ENCODE measurements around the gene TCF20. TPM values are rescaled to one million over a fixed set of nuclear protein-coding genes. Genes with fewer than 3 reads are reported as not detected.

Gene TCF20
- total RNA-seq, 2 experiments from 2014 or later, result 59.2 to 60.0 TPM

DNA sequence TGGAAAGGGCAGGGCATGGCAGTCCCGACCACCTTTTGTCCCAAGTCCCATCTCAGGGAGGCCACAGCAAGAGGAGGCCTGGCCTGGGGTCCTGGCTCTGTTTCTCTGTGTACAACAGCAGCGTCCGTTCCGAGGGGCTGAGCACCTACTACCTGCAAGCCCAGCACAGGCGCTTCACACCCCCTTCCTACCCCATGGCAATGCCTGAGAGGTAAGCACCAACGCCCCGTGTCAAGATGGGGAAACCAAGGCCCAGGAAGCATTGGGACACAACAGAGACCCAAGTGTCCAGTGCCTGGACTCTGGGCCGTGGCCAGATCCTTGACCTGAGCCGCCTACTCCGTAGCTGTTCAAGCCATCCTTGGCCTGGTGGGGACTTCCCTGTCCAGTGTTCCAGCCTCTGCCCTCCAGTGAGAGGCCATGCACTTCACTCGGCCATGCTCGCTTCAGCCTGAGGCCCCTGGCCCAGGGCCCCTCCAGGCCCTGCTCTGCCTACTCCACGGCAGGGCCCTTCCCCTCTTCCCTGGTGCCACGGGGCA, 14.3 kb upstream of the TCF20 start:
- Mint-ChIP-seq H3K4me3 (no peak overlapping the region), H3K9me3 (no peaks in the 10 kb centered on the region), H3K27ac (no peak overlapping the region), H3K36me3 (ENCODE audit: low read depth) (no peaks in the 10 kb centered on the region), H3K27me3 (ENCODE audit: low read depth) (peaks cover 3% of the 10 kb centered on the region), H3K4me1 (ENCODE audit: low read depth) (peaks cover 27% of the 10 kb centered on the region)
- DNase-seq, result no peak
- CTCF ChIA-PET, result no interaction called here
- intact Hi-C loops (cut with micrococcal nuclease), result no loop called here

DNA sequence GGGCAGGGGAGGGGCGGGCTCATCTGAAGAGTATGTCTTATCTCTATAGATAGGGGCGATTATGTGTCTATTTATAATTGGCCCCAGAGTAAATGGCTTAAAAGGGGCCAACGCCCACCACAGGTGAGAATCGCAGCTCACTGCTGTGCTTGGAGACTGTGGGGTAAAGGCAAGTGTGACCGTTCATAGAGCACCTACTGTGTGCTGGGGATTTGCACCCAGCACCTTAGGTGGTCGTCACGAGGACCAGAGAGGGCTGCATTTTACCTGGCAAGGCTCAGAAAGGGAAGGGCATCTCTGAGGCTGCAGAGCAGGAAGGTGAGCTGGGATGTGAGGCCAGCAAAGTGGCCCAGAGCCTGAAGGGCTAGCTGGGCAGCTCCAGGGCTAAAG, 13.7 kb upstream of the TCF20 start:
- intact Hi-C loops (cut with micrococcal nuclease), result no loop called here
- Mint-ChIP-seq H3K27ac (no peak overlapping the region), H3K9me3 (no peaks in the 10 kb centered on the region), H3K27me3 (ENCODE audit: low read depth) (peaks cover 3% of the 10 kb centered on the region), H3K4me3 (peak overlapping the region; percentile 58), H3K4me1 (ENCODE audit: low read depth) (peaks cover 27% of the 10 kb centered on the region), H3K36me3 (ENCODE audit: low read depth) (no peaks in the 10 kb centered on the region)
- CTCF ChIA-PET, result no interaction called here
- DNase-seq, result no peak

DNA sequence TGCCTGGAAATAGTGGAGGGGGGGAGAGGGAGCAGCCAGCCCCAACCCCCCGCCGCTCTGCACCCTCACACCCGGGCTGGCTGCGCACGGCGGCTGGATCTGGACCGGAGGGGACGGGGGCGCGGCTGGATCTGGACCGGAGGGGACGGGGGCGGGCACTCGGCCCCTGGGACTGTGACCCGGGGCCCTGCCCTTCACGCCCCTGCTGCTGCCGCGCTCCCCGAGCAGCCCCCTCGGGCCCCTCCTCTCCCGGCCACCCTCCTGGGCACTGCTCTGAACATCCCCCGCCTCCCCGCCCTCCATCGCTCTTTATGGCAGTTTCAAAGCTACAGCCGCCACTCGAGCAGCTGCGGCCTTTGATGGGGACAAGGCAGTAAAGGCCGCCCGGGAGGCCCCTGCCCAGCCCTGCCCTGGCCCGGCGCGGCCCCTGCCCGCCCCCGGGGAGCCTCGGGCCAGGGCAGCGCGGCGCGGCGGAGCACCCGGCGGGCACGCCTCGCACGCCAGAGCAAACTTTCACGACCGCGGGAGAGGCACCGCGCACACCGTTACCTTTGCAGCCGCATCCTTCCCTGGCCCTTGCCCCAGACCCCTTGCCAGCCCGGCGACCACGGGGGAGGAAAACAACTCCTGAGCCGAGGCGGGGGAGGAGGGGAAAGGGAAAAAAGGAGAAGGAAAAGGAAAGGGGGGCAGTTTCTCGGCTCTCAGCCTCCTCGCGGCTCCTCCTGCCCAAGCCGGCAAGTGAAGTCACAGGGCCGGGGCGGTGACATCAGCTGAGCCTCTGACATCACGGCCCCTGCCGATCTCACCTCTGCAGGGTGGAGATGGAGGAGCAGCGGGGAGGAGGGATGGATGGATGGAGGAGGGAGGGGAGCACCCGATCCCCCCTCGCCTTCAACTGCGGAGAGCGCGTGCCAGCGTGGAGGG, 13.1 kb upstream of the TCF20 start:
- intact Hi-C loops (cut with micrococcal nuclease), result no loop called here
- Mint-ChIP-seq H3K9me3 (no peaks in the 10 kb centered on the region), H3K27ac (no peak overlapping the region), H3K4me1 (ENCODE audit: low read depth) (peaks cover 27% of the 10 kb centered on the region), H3K27me3 (ENCODE audit: low read depth) (peaks cover 3% of the 10 kb centered on the region), H3K4me3 (peak overlapping the region; percentile 58), H3K36me3 (ENCODE audit: low read depth) (no peaks in the 10 kb centered on the region)
- DNase-seq, result peak; percentile 68
- CTCF ChIA-PET, result no interaction called here

DNA sequence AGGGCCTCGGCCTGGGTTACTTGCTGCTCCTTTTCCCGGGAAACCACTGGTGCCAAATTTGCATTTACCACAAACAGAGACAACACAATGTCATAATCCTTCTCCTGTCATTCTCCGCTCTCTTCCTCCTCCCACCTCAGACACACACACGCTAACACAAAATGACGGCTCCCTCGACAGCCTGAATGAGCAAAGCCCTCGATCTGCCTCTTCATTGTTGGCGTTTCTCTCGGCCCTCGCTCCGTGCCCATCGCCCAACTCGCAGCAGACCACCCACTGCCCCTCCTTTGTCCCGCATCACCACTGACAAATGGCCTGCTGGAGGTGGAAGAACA, 12.5 kb upstream of the TCF20 start:
- Mint-ChIP-seq H3K27me3 (ENCODE audit: low read depth) (peaks cover 3% of the 10 kb centered on the region), H3K27ac (no peak overlapping the region), H3K9me3 (no peaks in the 10 kb centered on the region), H3K36me3 (ENCODE audit: low read depth) (no peaks in the 10 kb centered on the region), H3K4me1 (ENCODE audit: low read depth) (peaks cover 27% of the 10 kb centered on the region), H3K4me3 (no peak overlapping the region)
- no peak for DNase-seq
- CTCF ChIA-PET, result no interaction called here
- intact Hi-C loops (cut with micrococcal nuclease), result no loop called here

DNA sequence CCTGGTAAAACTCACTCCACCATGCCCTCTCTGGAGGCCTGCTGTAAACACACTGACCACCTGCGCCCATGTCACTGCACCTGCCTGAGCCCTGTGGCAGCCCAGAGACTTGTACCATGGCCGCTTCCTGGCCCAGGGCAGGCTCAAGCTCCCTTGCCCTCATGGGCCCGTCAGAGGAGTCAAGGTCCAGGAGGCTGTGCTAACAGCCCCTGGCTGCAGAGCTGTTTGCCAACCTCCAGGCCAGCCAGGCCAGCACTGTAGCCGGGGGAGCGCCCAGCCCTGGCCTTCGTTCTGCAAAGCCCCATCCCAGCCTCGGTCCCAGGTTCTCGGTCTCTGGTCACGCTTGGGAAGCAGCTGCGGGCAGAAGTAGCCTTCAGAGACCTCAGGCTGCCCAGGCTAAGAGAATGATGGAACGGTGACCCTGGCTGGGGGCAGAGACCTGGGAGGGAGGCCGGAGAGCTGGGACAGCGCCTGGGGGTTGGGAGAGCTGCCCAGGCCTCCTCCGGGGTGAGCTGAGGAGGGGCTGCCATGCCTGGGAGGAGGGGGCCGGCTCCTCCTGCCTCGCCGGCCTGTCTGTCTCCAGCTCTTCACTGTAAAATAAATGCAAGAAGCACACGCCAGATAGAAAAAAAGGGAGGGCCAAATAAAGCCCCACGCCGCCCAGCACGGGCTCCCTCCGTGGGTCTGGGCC, 11.9 kb upstream of the TCF20 start:
- no peak overlapping the region for H3K27ac Mint-ChIP-seq
- intact Hi-C loops (cut with micrococcal nuclease), result no loop called here
- CTCF ChIA-PET, result interaction anchor here (0.5 to 1.1 kb wide), 2 partner anchors 259 to 474 kb away, joined by 3 read pairs; no protein-coding TSS in a partner anchor
- DNase-seq, result no peak
- H3K36me3 Mint-ChIP-seq (ENCODE audit: low read depth), result no peaks in the 10 kb centered on the region
- H3K4me1 Mint-ChIP-seq (ENCODE audit: low read depth), result peaks cover 27% of the 10 kb centered on the region
- H3K9me3 Mint-ChIP-seq, result no peaks in the 10 kb centered on the region
- no peak overlapping the region for H3K4me3 Mint-ChIP-seq
- H3K27me3 Mint-ChIP-seq (ENCODE audit: low read depth), result peaks cover 3% of the 10 kb centered on the region

DNA sequence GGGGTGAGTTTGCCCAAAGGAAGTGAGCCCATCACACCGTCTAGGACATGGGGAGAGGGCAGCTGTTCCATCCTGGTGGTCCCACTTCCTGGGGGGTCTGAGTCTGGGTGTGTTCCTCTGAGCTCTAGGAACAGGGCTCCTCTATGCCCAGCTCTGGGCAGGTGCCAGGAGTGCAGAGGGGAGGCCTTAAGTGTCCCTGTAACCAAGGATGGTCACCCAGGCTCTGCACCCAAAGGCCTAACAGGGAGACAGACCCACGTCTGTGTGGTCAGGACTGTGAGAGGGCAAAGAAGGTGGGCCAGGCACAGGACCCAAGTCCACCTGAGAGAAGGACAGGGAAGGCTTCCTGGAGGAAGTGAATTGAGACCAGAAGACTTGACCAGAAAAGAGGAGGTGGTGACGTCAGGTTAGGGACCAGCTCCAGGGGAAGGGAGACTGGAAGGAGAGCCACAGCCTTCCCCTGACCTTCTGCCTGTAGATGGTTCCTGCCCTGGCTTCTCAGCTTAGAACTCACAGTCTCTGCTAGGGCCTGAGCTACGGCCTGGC, 11.3 kb upstream of the TCF20 start:
- Mint-ChIP-seq H3K27me3 (ENCODE audit: low read depth) (peaks cover 3% of the 10 kb centered on the region), H3K4me1 (ENCODE audit: low read depth) (peaks cover 27% of the 10 kb centered on the region), H3K36me3 (ENCODE audit: low read depth) (no peaks in the 10 kb centered on the region), H3K9me3 (no peaks in the 10 kb centered on the region), H3K4me3 (no peak overlapping the region), H3K27ac (no peak overlapping the region)
- CTCF ChIA-PET, result interaction anchor here (0.5 to 1.2 kb wide), 3 partner anchors 32 to 473 kb away, joined by 3 to 4 read pairs (median 3); no protein-coding TSS in a partner anchor
- intact Hi-C loops (cut with micrococcal nuclease), result no loop called here
- DNase-seq, result no peak

DNA sequence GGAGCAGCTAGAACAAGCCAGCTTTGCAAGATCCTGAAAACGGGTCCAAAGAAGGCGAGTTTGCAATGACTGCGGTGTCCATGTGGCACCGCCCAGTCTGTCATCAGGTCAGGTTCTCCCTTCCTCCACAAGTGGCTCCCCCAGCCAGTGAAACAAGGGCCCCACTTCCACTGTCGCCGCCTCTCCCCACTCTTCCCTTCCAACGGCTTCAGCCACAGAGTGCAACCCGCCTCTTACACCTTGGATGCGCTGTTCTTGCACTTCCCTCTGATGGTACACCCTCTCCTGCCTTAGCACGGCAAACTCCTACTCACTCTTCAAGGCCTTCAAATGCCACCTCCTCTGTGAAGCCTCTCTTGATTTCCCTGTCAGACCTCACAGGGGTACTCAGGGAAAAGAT, 10.8 kb upstream of the TCF20 start:
- intact Hi-C loops (cut with micrococcal nuclease), result no loop called here
- Mint-ChIP-seq H3K27ac (no peak overlapping the region), H3K36me3 (ENCODE audit: low read depth) (no peaks in the 10 kb centered on the region), H3K4me1 (ENCODE audit: low read depth) (peaks cover 22% of the 10 kb centered on the region), H3K4me3 (no peak overlapping the region), H3K9me3 (no peaks in the 10 kb centered on the region), H3K27me3 (ENCODE audit: low read depth) (peaks cover 3% of the 10 kb centered on the region)
- CTCF ChIA-PET, result interaction anchor here (1.1 to 1.2 kb wide), 2 partner anchors 33 to 473 kb away, joined by 3 to 4 read pairs; no protein-coding TSS in a partner anchor
- no peak for DNase-seq

DNA sequence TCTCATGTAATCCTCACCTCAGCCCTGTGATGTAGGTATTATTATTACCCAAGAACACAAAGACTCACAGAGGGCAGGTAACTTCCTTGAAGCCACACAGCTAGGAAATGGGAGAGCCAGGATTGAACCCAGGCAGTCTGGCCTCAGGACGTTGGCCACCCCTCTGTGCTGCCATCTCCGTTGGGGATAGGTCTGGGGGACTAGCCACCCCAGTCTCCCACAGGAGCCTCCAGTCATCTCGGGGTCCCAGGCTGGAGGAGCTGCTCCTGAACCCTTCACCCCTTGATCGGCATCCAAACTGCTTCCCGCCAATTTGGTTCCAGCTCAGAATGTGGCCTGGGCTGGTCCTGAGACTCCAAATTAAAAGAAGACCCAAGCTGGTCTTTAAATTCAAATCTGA, 10.4 kb upstream of the TCF20 start:
- no peak overlapping the region for H3K4me3 Mint-ChIP-seq
- H3K9me3 Mint-ChIP-seq, result no peaks in the 10 kb centered on the region
- DNase-seq, result no peak
- intact Hi-C loops (cut with micrococcal nuclease), result no loop called here
- H3K27me3 Mint-ChIP-seq (ENCODE audit: low read depth), result peaks cover 3% of the 10 kb centered on the region
- H3K36me3 Mint-ChIP-seq (ENCODE audit: low read depth), result no peaks in the 10 kb centered on the region
- H3K27ac Mint-ChIP-seq, result no peak overlapping the region
- H3K4me1 Mint-ChIP-seq (ENCODE audit: low read depth), result peaks cover 18% of the 10 kb centered on the region
- CTCF ChIA-PET, result interaction anchor here (1.1 to 1.2 kb wide), 2 partner anchors 33 to 472 kb away, joined by 3 to 4 read pairs; no protein-coding TSS in a partner anchor

DNA sequence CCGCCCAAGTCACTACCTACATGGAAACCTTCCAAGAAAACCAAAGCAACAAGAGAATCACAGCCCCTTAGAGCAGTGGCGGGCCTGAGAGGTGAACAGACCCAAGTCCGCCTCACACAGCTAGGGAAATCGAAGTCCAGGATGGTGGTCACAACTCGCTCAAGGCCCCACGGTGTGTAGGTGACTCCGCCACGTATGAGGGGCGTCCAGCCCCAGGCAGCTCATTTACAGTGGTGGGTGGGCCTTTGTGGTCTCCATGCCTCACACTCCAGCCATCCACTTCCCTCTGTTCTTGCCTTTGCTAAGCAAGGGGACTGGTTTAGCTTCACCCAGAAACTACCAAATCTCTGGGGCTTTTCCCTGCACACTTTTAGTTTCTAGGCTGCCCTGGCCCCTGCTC, 9.7 kb upstream of the TCF20 start:
- intact Hi-C loops (cut with micrococcal nuclease), result no loop called here
- no peak overlapping the region for H3K4me3 Mint-ChIP-seq

DNA sequence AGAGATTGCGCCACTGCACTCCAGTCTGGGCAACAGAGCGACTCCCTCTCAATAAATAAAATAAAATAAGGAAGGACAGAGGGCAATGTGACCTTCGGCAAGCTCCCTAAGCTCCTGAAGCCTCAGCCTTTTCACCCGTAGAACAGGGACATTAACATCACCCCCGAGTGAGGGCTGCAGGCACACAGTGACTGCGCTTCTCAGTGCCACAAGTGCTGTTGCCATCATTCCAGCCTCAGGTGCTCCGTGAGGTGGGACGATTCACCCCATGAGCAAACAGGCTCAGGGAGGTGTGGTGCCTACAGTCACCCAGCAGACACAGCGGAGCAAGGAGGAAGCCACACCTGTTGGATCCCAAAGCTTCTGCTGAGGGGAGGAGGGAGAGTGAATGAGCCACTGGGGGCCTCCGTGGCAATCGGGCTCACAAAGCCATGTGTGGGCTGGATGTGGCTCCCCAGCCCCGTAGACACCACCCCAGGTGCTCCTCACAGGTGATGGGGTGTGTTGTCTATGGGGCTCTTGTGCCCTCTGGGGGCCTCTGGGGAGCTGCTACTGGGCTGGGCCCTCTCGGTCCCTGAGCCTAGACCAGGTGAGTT, 9.1 kb upstream of the TCF20 start:
- H3K27ac Mint-ChIP-seq, result no peak overlapping the region
- H3K4me1 Mint-ChIP-seq (ENCODE audit: low read depth), result peaks cover 10% of the 10 kb centered on the region
- no peak for DNase-seq
- CTCF ChIA-PET, result no interaction called here
- no peaks in the 10 kb centered on the region for H3K36me3 Mint-ChIP-seq (ENCODE audit: low read depth)
- no peaks in the 10 kb centered on the region for H3K9me3 Mint-ChIP-seq
- intact Hi-C loops (cut with micrococcal nuclease), result loop anchor here (2.0 kb wide), 1 partner anchor 159 kb away; no protein-coding TSS in a partner anchor
- peaks cover 3% of the 10 kb centered on the region for H3K27me3 Mint-ChIP-seq (ENCODE audit: low read depth)
- no peak overlapping the region for H3K4me3 Mint-ChIP-seq

More for the DNA sequence above, 9.7 kb upstream of the TCF20 start:
- peaks cover 3% of the 10 kb centered on the region for H3K27me3 Mint-ChIP-seq (ENCODE audit: low read depth)
- H3K27ac Mint-ChIP-seq, result no peak overlapping the region
- no peak for DNase-seq
- no peaks in the 10 kb centered on the region for H3K36me3 Mint-ChIP-seq (ENCODE audit: low read depth)
- H3K4me1 Mint-ChIP-seq (ENCODE audit: low read depth), result peaks cover 12% of the 10 kb centered on the region
- CTCF ChIA-PET, result no interaction called here
- no peaks in the 10 kb centered on the region for H3K9me3 Mint-ChIP-seq

DNA sequence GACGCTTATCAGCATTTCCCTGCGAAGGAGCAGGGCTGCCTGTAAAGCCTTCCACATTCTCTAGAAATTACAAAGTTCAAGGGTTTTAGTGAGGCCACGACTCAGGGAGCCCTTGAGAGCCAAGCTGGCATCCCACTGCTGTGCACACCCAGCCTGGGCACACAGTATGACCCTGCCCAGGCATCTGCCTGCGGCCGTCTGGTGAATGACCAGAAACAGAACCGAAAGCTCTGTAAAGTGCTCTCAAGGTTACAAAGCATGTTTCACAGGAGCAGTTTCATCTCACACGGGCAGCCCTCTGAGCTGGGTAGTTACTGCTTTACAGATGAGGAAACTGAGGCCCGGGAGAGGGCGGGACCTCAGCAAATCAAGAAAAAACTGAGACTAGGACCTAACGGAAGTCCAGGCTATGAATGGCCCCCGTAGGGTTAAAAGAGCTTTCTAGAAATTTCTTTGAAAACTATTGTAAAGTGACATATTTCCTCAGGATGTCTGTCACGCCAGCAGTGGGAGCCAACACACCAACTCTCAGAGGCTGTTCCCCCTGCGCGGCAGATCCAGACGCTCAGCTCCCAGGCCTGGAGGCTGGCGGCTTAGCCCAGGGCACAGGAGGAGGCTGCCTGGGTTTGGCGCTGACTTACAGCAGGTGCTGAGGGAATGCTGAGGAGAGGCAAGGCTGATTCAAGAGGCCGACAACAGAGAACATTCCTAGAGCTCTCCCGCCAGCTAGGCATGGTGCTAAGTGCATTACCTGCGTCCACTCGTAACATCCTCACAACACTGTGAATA, 7.7 kb upstream of the TCF20 start:
- Mint-ChIP-seq H3K27me3 (ENCODE audit: low read depth) (peaks cover 3% of the 10 kb centered on the region), H3K4me1 (ENCODE audit: low read depth) (peaks cover 3% of the 10 kb centered on the region), H3K4me3 (no peak overlapping the region), H3K36me3 (ENCODE audit: low read depth) (no peaks in the 10 kb centered on the region), H3K9me3 (no peaks in the 10 kb centered on the region), H3K27ac (no peak overlapping the region)
- no peak for DNase-seq
- CTCF ChIA-PET, result no interaction called here
- intact Hi-C loops (cut with micrococcal nuclease), result loop anchor here (2.0 kb wide), 1 partner anchor 161 kb away; no protein-coding TSS in a partner anchor

Measured in activated naive CD4-positive, alpha-beta T cell treated with anti-CD3 and anti-CD28 coated beads for 36 hours (primary cell).